KMS-11 (cell line): ENCODE measurements around the gene INHBC.

Source experiments
- H2AFZ ChIP-seq: fragments of 200-600 bp; sonication (generic); 2 replicates; pipeline ENCODE4 v1.6.1; 2016; ENCODE audit warnings: antibody characterized with exemption, mixed run types, low read depth
- H3K27ac ChIP-seq: fragments of 200-600 bp; sonication (generic); 2 replicates; pipeline ENCODE4 v1.6.1; 2016; ENCODE audit warnings: mild to moderate bottlenecking, mixed run types
- H3K27me3 ChIP-seq: fragments of 200-600 bp; sonication (generic); 2 replicates; pipeline ENCODE4 v1.6.1; 2017; ENCODE audit warnings: mild to moderate bottlenecking, low read depth, mixed run types, moderate library complexity; ENCODE audit not compliant: insufficient read depth
- H3K36me3 ChIP-seq: fragments of 200-600 bp; sonication (generic); 2 replicates; pipeline ENCODE4 v1.6.1; 2017; ENCODE audit warnings: mild to moderate bottlenecking, mixed run types; ENCODE audit not compliant: insufficient read depth
- H3K4me1 ChIP-seq: fragments of 200-600 bp; sonication (generic); 2 replicates; pipeline ENCODE4 v1.6.1; 2016; ENCODE audit warnings: mild to moderate bottlenecking, low read depth, mixed run types; ENCODE audit not compliant: poor library complexity, severe bottlenecking
- H3K4me2 ChIP-seq: fragments of 200-600 bp; sonication (generic); 2 replicates; pipeline ENCODE4 v1.7.0; 2016; ENCODE audit warnings: mild to moderate bottlenecking, mixed run types
- H3K4me3 ChIP-seq: fragments of 200-600 bp; sonication (generic); IDR thresholded peaks from 2 replicates; pipeline ENCODE4 v1.6.1; 2017; ENCODE audit warnings: low read depth, low read length, mixed read lengths; ENCODE audit not compliant: insufficient read depth
- H3K79me2 ChIP-seq: fragments of 200-600 bp; sonication (generic); 2 replicates; pipeline ENCODE4 v1.6.1; 2016; ENCODE audit warnings: low read depth, mixed run types; ENCODE audit not compliant: insufficient read depth
- H3K9ac ChIP-seq: fragments of 200-600 bp; sonication (generic); 2 replicates; pipeline ENCODE4 v1.6.1; 2016; ENCODE audit warnings: mild to moderate bottlenecking, mixed run types
- H4K20me1 ChIP-seq: fragments of 200-600 bp; sonication (generic); 2 replicates; pipeline ENCODE4 v1.6.1; 2016; ENCODE audit warnings: mild to moderate bottlenecking, mixed run types; ENCODE audit not compliant: insufficient read depth
- TF ChIP-seq, protein P1 (sequence below): fragments of 200-600 bp; sonication (generic); conservative IDR thresholded peaks from 2 replicates; pipeline ENCODE4 v1.6.1; 2017; ENCODE audit warnings: low read depth, mild to moderate bottlenecking, antibody characterized with exemption, low read length, moderate library complexity, mixed read lengths

Gene INHBC

DNA sequence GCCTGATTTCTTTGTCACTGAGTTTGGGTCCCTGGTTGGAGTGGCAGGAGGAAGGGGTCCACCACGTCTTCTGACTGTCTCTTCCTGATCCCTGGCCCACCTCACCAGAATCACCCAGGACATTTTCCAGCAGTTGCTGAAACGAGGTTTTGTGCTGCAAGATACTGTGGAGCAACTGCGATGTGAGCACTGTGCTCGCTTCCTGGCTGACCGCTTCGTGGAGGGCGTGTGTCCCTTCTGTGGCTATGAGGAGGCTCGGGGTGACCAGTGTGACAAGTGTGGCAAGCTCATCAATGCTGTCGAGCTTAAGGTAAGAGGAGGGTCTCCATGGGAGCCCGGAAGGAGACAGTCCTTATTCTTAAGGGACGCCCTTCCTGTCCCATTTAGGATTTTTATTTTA lies 65.6 kb downstream of the INHBC start:
- no peak overlapping the region for H3K9ac ChIP-seq
- TF ChIP-seq, protein P1, sequence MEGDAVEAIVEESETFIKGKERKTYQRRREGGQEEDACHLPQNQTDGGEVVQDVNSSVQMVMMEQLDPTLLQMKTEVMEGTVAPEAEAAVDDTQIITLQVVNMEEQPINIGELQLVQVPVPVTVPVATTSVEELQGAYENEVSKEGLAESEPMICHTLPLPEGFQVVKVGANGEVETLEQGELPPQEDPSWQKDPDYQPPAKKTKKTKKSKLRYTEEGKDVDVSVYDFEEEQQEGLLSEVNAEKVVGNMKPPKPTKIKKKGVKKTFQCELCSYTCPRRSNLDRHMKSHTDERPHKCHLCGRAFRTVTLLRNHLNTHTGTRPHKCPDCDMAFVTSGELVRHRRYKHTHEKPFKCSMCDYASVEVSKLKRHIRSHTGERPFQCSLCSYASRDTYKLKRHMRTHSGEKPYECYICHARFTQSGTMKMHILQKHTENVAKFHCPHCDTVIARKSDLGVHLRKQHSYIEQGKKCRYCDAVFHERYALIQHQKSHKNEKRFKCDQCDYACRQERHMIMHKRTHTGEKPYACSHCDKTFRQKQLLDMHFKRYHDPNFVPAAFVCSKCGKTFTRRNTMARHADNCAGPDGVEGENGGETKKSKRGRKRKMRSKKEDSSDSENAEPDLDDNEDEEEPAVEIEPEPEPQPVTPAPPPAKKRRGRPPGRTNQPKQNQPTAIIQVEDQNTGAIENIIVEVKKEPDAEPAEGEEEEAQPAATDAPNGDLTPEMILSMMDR: no peak
- no peak overlapping the region for H3K4me2 ChIP-seq
- no peaks in the 10 kb centered on the region for H3K79me2 ChIP-seq
- no peak overlapping the region for H2AFZ ChIP-seq
- H3K4me3 ChIP-seq: no peak overlapping the region
- no peaks in the 10 kb centered on the region for H3K4me1 ChIP-seq
- H3K27ac ChIP-seq: no peak overlapping the region
- no peaks in the 10 kb centered on the region for H4K20me1 ChIP-seq
- peaks cover 34% of the 10 kb centered on the region; the same call in 1 of the 2 replicates for H3K36me3 ChIP-seq
- no peaks in the 10 kb centered on the region for H3K27me3 ChIP-seq
